ENCODE results near the gene CRMP1. TPM values are rescaled to one million over a fixed set of nuclear protein-coding genes. Genes with fewer than 3 reads are reported as not detected.

Gene CRMP1
- total RNA-seq, 1 donor from 2014 or later: 245 TPM

DNA sequence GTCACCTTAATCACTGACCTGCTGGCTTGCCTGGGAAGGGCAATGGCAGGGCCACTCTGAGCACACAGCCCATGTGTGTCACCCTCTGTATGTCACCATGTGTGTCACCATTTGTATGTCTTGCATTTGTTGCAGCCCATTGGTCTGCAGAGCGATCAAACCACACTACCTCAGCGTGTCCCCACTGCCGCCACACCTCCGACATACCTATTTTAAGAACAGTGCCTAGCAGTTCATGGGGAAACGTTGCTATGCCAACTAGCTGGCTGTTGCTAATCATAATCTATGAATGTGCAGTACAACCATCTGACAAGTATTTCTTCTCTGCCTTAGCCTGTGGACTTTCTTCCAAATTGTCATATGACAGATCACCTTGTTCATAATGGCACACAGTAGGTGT is 8.0 kb upstream of the CRMP1 start:
- Mint-ChIP-seq H3K27me3 (ENCODE audit: low read depth) (peaks cover 83% of the 10 kb centered on the region), H3K36me3 (ENCODE audit: low read depth) (no peaks in the 10 kb centered on the region), H3K4me3 (no peak overlapping the region), H3K9me3 (no peaks in the 10 kb centered on the region), H3K27ac (ENCODE audit: unreplicated experiment) (no peak overlapping the region), H3K4me1 (no peaks in the 10 kb centered on the region)
- no peak for DNase-seq (ENCODE audit: low read depth, low spot score)
- TF ChIP-seq, protein P1, sequence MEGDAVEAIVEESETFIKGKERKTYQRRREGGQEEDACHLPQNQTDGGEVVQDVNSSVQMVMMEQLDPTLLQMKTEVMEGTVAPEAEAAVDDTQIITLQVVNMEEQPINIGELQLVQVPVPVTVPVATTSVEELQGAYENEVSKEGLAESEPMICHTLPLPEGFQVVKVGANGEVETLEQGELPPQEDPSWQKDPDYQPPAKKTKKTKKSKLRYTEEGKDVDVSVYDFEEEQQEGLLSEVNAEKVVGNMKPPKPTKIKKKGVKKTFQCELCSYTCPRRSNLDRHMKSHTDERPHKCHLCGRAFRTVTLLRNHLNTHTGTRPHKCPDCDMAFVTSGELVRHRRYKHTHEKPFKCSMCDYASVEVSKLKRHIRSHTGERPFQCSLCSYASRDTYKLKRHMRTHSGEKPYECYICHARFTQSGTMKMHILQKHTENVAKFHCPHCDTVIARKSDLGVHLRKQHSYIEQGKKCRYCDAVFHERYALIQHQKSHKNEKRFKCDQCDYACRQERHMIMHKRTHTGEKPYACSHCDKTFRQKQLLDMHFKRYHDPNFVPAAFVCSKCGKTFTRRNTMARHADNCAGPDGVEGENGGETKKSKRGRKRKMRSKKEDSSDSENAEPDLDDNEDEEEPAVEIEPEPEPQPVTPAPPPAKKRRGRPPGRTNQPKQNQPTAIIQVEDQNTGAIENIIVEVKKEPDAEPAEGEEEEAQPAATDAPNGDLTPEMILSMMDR (conservative IDR thresholded peaks at IDR 0.05): no peak

GRCh38 chr4:5899881-5900280 is 7.0 kb upstream of the CRMP1 start:
- Mint-ChIP-seq H3K27me3 (ENCODE audit: low read depth) (peaks cover 83% of the 10 kb centered on the region), H3K4me1 (no peaks in the 10 kb centered on the region)

DNA sequence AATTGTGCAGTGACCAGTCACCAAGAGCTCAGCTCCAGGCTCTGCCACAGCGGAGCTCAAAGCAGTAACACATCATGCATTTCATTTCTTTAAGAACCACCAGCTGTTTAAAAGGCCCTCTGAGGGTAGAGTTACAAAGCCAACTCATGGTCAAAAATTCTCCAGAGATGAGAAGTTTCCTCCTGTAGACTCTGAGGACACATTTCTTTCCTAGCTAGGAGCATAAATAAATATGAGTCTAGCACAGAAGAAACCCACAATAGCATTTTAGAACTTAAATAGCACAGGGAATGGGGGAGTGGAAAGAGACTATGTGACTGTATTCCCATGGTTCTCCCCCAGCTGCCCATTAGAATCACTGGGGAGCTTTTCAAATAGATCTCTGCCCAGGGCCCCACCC is 6.5 kb upstream of the CRMP1 start:
- no peaks in the 10 kb centered on the region for H3K9me3 Mint-ChIP-seq
- TF ChIP-seq, protein P1 (conservative IDR thresholded peaks at IDR 0.05): no peak
- no peak overlapping the region for H3K4me3 Mint-ChIP-seq
- H3K27ac Mint-ChIP-seq (ENCODE audit: unreplicated experiment): no peak overlapping the region
- H3K36me3 Mint-ChIP-seq (ENCODE audit: low read depth): no peaks in the 10 kb centered on the region
- no peak for DNase-seq (ENCODE audit: low read depth, low spot score)
- H3K4me1 Mint-ChIP-seq: no peaks in the 10 kb centered on the region
- peaks cover 83% of the 10 kb centered on the region for H3K27me3 Mint-ChIP-seq (ENCODE audit: low read depth)

More at GRCh38 chr4:5899881-5900280, 7.0 kb upstream of the CRMP1 start:
- no peak overlapping the region for H3K27ac Mint-ChIP-seq (ENCODE audit: unreplicated experiment)
- DNase-seq (ENCODE audit: low read depth, low spot score): no peak
- no peaks in the 10 kb centered on the region for H3K36me3 Mint-ChIP-seq (ENCODE audit: low read depth)
- no peak overlapping the region for H3K4me3 Mint-ChIP-seq
- no peaks in the 10 kb centered on the region for H3K9me3 Mint-ChIP-seq
- TF ChIP-seq, protein P1 (conservative IDR thresholded peaks at IDR 0.05): no peak

DNA sequence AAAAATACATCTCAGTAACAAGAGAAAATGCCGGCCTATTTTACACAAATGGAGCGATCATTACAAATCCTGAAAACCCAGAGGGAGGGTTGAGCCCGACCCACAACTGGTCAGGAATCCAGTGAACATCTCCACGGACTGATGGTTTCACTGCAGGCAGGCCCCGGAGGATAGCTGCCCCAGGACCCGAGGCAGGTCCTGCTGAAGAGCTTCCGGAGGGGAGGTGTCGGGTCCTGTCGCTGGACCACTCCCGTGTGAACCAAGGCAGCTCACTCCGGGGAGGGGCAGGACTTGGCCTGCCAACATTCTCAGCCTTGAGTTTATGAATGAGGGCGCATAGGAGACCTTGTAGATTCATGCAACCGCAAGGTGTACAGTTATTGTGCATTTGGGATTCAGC is 4.8 kb upstream of the CRMP1 start:
- no peak overlapping the region for H3K27ac Mint-ChIP-seq (ENCODE audit: unreplicated experiment)
- H3K27me3 Mint-ChIP-seq (ENCODE audit: low read depth): peaks cover 89% of the 10 kb centered on the region
- H3K4me3 Mint-ChIP-seq: no peak overlapping the region
- H3K4me1 Mint-ChIP-seq: peaks cover 7% of the 10 kb centered on the region
- no peaks in the 10 kb centered on the region for H3K36me3 Mint-ChIP-seq (ENCODE audit: low read depth)
- no peak for DNase-seq (ENCODE audit: low read depth, low spot score)
- TF ChIP-seq, protein P1 (conservative IDR thresholded peaks at IDR 0.05): no peak
- no peaks in the 10 kb centered on the region for H3K9me3 Mint-ChIP-seq

GRCh38 chr4:5895287-5895686 is 2.4 kb upstream of the CRMP1 start:
- H3K36me3 Mint-ChIP-seq (ENCODE audit: low read depth): no peaks in the 10 kb centered on the region
- H3K9me3 Mint-ChIP-seq: no peaks in the 10 kb centered on the region
- TF ChIP-seq, protein P1 (conservative IDR thresholded peaks at IDR 0.05): no peak
- H3K4me3 Mint-ChIP-seq: peak overlapping the region; percentile 73
- H3K27ac Mint-ChIP-seq (ENCODE audit: unreplicated experiment): no peak overlapping the region
- DNase-seq (ENCODE audit: low read depth, low spot score): no peak
- peaks cover 22% of the 10 kb centered on the region for H3K4me1 Mint-ChIP-seq
- peaks cover 91% of the 10 kb centered on the region for H3K27me3 Mint-ChIP-seq (ENCODE audit: low read depth)

DNA sequence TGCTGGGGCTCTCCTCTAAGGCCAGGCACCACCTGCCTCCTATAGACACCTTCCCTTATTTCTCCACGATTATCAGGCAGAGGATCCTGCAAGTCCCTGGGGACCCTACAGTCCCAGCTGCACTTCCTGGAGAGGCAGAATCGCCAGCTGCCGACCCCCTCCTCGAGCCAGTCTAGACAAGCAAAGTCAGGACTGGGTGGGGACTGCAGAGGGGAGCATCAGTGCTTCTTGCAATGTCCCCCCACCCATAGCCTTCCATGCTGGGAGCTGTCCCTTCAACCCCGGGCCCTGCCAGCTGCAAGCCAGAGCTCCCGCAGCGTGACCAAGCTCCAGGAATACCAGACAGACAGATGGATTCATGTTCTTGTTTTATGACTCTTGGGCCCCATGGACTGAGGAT is 1.4 kb upstream of the CRMP1 start:
- Mint-ChIP-seq H3K27ac (ENCODE audit: unreplicated experiment) (no peak overlapping the region), H3K4me1 (peaks cover 32% of the 10 kb centered on the region), H3K27me3 (ENCODE audit: low read depth) (peaks cover 84% of the 10 kb centered on the region), H3K9me3 (no peaks in the 10 kb centered on the region), H3K36me3 (ENCODE audit: low read depth) (no peaks in the 10 kb centered on the region), H3K4me3 (peak overlapping the region; percentile 62)
- TF ChIP-seq, protein P1 (conservative IDR thresholded peaks at IDR 0.05): no peak
- DNase-seq (ENCODE audit: low read depth, low spot score): no peak

All from neural crest cell (in vitro differentiated cells).